ENCODE measurements around the gene DGKQ. TPM values are rescaled to one million over a fixed set of nuclear protein-coding genes. Genes with fewer than 3 reads are reported as not detected.

Gene DGKQ
- total and polyA plus RNA-seq, 3 experiments from 2014 or later: 17.2 to 26.2 (median 19.6) TPM

GRCh38 chr4:993111-994029 lies 20.0 kb upstream of the DGKQ start, which contains the start of gene SLC26A1:
Gene SLC26A1 (minus strand): TSS chr4:993404. CDS start chr4:991703, 1,701 bp downstream.
- Histone ChIP-seq H3K27me3 (ENCODE audit: insufficient read depth, low read length, poor library complexity, severe bottlenecking) (peaks cover 8% of the 10 kb centered on the region), H3K36me3 (ENCODE audit: insufficient read depth, low read length) (no peaks in the 10 kb centered on the region), H3K9me3 (ENCODE audit: low read length) (no peaks in the 10 kb centered on the region), H3K4me3 (ENCODE audit: low read length) (no peak within 1 kb of the TSS), H3K27ac (ENCODE audit: low read depth, low read length) (peak within 1 kb of the TSS; percentile 77), H3K4me1 (ENCODE audit: insufficient read depth, low read length) (no peaks in the 10 kb centered on the region)
- H3K4me3 Mint-ChIP-seq: no peak within 1 kb of the TSS
- H3K36me3 Mint-ChIP-seq: peaks cover 0 to 11% (median 0%) of the 10 kb centered on the region in 3 donors
- ChIA-PET POLR2A (no interaction called here), CTCF (no interaction called here)
- peaks cover 0 to 10% (median 0%) of the 10 kb centered on the region in 3 donors for H3K4me1 Mint-ChIP-seq
- H3K9me3 Mint-ChIP-seq: no peaks in the 10 kb centered on the region
- H3K27me3 Mint-ChIP-seq: peaks cover 3 to 10% of the 10 kb centered on the region in 2 donors
- peak within 1 kb of the TSS in 2 of 8 donors; percentile 26 to 43 for H3K27ac Mint-ChIP-seq
- no peak for DNase-seq

DNA sequence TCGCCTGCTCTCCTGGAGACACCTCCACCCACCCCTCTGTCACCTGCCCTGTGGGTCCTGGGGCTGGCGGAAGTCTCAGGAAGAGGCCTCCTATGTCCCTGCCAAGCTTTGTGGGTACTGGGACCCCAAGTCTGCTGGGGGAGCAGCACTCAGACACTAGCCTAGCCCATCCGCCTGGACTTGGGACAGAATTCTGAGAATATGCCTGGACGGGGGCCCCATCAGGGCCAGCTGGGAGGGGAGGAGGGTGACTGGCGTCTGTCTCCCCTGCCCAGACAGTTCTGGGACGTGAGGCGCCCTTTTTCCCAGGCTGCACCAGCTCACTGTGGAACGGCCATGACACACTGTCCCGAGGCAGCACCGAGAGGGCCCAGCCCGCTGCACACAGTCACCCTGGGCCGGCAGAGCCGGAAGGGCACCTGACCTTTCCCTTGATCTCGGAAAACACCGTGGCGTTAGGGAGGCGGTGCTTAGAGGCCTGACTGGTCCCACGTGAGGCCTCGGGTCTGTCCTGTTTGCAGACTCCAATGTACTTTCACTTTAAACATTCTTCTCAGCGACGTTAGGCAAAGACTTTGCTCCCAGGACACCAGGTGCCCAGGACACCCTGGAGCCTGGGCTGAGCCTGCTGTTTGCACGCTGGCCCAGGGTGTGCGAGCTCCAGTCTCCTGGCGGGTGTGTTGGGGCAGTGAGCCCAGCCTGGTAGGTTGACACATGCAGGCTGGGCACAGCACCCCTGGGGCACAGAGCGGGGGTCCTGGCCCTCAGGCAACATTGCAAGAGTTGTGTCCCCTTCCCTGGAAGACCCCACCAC lies 19.1 kb upstream of the DGKQ start:
- Mint-ChIP-seq H3K27me3 (peaks cover 0 to 4% of the 10 kb centered on the region in 2 donors), H3K27ac (peak overlapping the region in 1 of 8 donors; percentile 26)
- POLR2A ChIA-PET: no interaction called here

GRCh38 chr4:991451-992296 lies 18.3 kb upstream of the DGKQ start:
- no peaks in the 10 kb centered on the region for H3K9me3 Mint-ChIP-seq
- H3K27ac Mint-ChIP-seq: no peak overlapping the region
- Histone ChIP-seq H3K27me3 (ENCODE audit: insufficient read depth, low read length, poor library complexity, severe bottlenecking) (no peaks in the 10 kb centered on the region), H3K4me1 (ENCODE audit: insufficient read depth, low read length) (no peaks in the 10 kb centered on the region), H3K27ac (ENCODE audit: low read depth, low read length) (peak overlapping the region; percentile 77), H3K4me3 (ENCODE audit: low read length) (no peak overlapping the region), H3K36me3 (ENCODE audit: insufficient read depth, low read length) (no peaks in the 10 kb centered on the region), H3K9me3 (ENCODE audit: low read length) (no peaks in the 10 kb centered on the region)
- peaks cover 0 to 11% (median 0%) of the 10 kb centered on the region in 3 donors for H3K36me3 Mint-ChIP-seq
- H3K4me1 Mint-ChIP-seq: peaks cover 0 to 10% (median 2%) of the 10 kb centered on the region in 3 donors
- ChIA-PET CTCF (no interaction called here), POLR2A (no interaction called here)
- H3K27me3 Mint-ChIP-seq: no peaks in the 10 kb centered on the region
- no peak overlapping the region for H3K4me3 Mint-ChIP-seq
- DNase-seq: no peak

More for the DNA sequence above, 19.1 kb upstream of the DGKQ start:
- H3K4me1 ChIP-seq (ENCODE audit: insufficient read depth, low read length): no peaks in the 10 kb centered on the region
- H3K36me3 ChIP-seq (ENCODE audit: insufficient read depth, low read length): no peaks in the 10 kb centered on the region
- H3K9me3 Mint-ChIP-seq: no peaks in the 10 kb centered on the region
- peaks cover 0 to 11% (median 0%) of the 10 kb centered on the region in 3 donors for H3K36me3 Mint-ChIP-seq
- H3K4me3 Mint-ChIP-seq: no peak overlapping the region
- CTCF ChIA-PET: no interaction called here
- H3K4me1 Mint-ChIP-seq: peaks cover 0 to 10% (median 2%) of the 10 kb centered on the region in 3 donors
- peak overlapping the region; percentile 77 for H3K27ac ChIP-seq (ENCODE audit: low read depth, low read length)
- no peaks in the 10 kb centered on the region for H3K27me3 ChIP-seq (ENCODE audit: insufficient read depth, low read length, poor library complexity, severe bottlenecking)
- no peak for DNase-seq
- no peaks in the 10 kb centered on the region for H3K9me3 ChIP-seq (ENCODE audit: low read length)
- H3K4me3 ChIP-seq (ENCODE audit: low read length): no peak overlapping the region

DNA sequence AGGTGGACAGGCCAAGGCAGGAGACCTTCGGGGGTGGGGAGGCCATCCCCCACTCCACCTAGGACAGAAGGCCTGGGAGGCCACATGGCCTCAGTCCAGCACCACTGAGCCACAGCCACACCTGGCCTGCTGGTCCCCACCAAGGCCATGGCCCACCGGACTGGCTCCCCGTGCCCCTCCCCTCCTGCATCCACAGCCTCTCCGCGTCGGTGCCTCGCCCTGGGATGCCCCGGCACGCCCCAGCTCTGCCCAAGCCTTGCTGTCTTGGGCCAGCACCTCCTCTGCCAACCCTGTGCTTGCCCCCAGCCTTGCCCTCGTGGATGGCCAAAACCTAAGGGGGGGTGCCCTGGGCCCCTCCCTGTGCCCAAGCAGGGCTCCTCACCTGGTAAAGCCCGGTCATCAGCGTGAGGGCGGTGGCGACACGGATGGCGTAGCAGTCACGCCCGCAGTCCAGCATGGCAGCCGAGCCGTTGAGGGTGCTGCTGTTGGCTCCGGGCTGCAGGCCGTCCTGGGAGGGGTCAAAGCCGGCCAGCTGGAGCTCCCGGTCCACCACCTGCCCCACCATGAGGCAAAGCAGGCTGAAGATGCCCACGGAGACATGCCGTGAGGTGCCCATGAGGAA lies 17.5 kb upstream of the DGKQ start:
- Mint-ChIP-seq H3K36me3 (peaks cover 0 to 11% (median 0%) of the 10 kb centered on the region in 3 donors), H3K4me3 (no peak overlapping the region), H3K4me1 (peaks cover 7 to 17% (median 8%) of the 10 kb centered on the region in 3 donors), H3K27me3 (no peaks in the 10 kb centered on the region), H3K27ac (no peak overlapping the region), H3K9me3 (no peaks in the 10 kb centered on the region)
- ChIA-PET CTCF (no interaction called here), POLR2A (interaction anchor here (0.6 kb wide), 1 partner anchor 194 kb away, joined by 4 read pairs; no protein-coding TSS in a partner anchor)
- Histone ChIP-seq H3K36me3 (ENCODE audit: insufficient read depth, low read length) (no peaks in the 10 kb centered on the region), H3K27me3 (ENCODE audit: insufficient read depth, low read length, poor library complexity, severe bottlenecking) (no peaks in the 10 kb centered on the region), H3K9me3 (ENCODE audit: low read length) (no peaks in the 10 kb centered on the region), H3K4me1 (ENCODE audit: insufficient read depth, low read length) (peaks cover 7% of the 10 kb centered on the region), H3K27ac (ENCODE audit: low read depth, low read length) (no peak overlapping the region), H3K4me3 (ENCODE audit: low read length) (no peak overlapping the region)
- no peak for DNase-seq

GRCh38 chr4:989722-990471 lies 16.5 kb upstream of the DGKQ start:
- no peaks in the 10 kb centered on the region for H3K9me3 ChIP-seq (ENCODE audit: low read length)
- no peaks in the 10 kb centered on the region for H3K27me3 ChIP-seq (ENCODE audit: insufficient read depth, low read length, poor library complexity, severe bottlenecking)
- H3K9me3 Mint-ChIP-seq: no peaks in the 10 kb centered on the region
- peaks cover 13 to 27% (median 15%) of the 10 kb centered on the region in 3 donors for H3K4me1 Mint-ChIP-seq
- ChIA-PET CTCF (interaction anchor here (5.5 kb wide), 1 partner anchor 249 kb away, joined by 60 read pairs; no protein-coding TSS in a partner anchor), POLR2A (no interaction called here)
- no peak for DNase-seq
- no peaks in the 10 kb centered on the region for H3K27me3 Mint-ChIP-seq
- H3K36me3 ChIP-seq (ENCODE audit: insufficient read depth, low read length): no peaks in the 10 kb centered on the region
- peaks cover 16% of the 10 kb centered on the region for H3K4me1 ChIP-seq (ENCODE audit: insufficient read depth, low read length)
- no peak overlapping the region for H3K27ac Mint-ChIP-seq
- H3K27ac ChIP-seq (ENCODE audit: low read depth, low read length): no peak overlapping the region
- H3K36me3 Mint-ChIP-seq: peaks cover 0 to 11% (median 0%) of the 10 kb centered on the region in 3 donors
- H3K4me3 ChIP-seq (ENCODE audit: low read length): no peak overlapping the region
- no peak overlapping the region for H3K4me3 Mint-ChIP-seq

DNA sequence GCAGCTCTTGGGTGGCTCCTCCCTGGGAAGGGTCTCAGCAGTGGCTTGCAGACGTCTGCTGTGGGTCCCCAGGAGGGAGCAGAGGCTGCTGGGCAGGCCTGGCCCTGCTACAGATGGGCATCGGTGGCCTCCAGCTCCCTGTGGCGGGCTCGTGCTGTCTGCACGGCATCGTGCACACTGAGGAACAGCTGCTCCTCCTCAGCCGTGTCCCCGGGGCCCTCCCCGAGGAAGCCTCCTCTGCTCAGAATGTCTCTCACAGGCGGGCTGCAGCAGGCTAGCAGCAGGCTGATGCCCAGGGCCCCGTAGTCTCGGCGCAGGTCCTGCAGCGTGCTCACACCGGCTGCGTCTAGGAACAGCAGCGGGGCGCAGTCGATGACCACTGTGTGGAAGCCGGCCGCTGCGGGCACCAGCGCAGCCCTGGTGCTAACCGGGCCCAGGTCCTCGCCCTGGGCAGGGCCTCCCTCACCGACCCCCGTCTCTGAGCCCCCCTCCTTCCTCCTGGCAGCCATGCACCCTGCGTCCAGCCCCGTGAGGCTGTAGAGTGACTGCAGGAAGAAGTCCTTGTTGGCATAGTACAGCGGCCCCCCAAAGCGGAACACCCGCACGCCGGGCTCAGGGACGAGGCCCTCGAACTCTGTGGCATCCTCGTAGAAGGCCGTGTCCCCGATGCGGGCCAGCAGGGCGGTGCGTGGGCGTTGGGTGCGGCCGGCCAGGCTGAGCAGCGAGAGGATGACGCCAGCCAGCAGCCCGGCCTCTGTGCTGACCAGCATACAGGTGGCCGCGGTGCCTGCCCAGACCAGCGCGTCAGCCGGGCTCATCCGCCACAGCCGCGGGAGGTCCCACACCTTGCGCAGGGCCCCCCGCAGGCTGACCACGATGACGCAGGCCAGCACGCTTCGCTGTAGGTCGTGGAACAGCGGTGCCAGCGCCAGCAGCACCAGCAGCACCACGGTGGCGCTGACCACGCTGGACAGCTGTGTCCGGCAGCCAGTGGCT lies 15.7 kb upstream of the DGKQ start:
- ChIA-PET POLR2A (interaction anchor here (0.6 kb wide), 1 partner anchor 221 kb away, joined by 3 read pairs; no protein-coding TSS in a partner anchor), CTCF (interaction anchor here (0.6 to 5.5 kb wide), 2 partner anchors 20 to 248 kb away, joined by 3 to 60 read pairs; no protein-coding TSS in a partner anchor)
- DNase-seq: no peak
- Histone ChIP-seq H3K4me3 (ENCODE audit: low read length) (no peak overlapping the region), H3K9me3 (ENCODE audit: low read length) (no peaks in the 10 kb centered on the region), H3K4me1 (ENCODE audit: insufficient read depth, low read length) (peaks cover 23% of the 10 kb centered on the region), H3K27ac (ENCODE audit: low read depth, low read length) (no peak overlapping the region), H3K36me3 (ENCODE audit: insufficient read depth, low read length) (no peaks in the 10 kb centered on the region), H3K27me3 (ENCODE audit: insufficient read depth, low read length, poor library complexity, severe bottlenecking) (no peaks in the 10 kb centered on the region)
- Mint-ChIP-seq H3K36me3 (peaks cover 0 to 11% (median 0%) of the 10 kb centered on the region in 3 donors), H3K27me3 (no peaks in the 10 kb centered on the region), H3K27ac (no peak overlapping the region), H3K4me1 (peaks cover 15 to 33% (median 16%) of the 10 kb centered on the region in 3 donors), H3K9me3 (no peaks in the 10 kb centered on the region), H3K4me3 (peak overlapping the region in 2 of 7 donors; percentile 40 to 51)
